Esophagus muscularis mucosa (tissue), 4 donors: Measurements from ENCODE around the gene USE1. TPM values are rescaled to one million over a fixed set of nuclear protein-coding genes. Genes with fewer than 3 reads are reported as not detected.

Source experiments
- DNase-seq: peaks from one replicate; pipeline ENCODE4 v3.0.0-alpha.2; 2017; ENCODE audit errors: extremely low spot score
- H3K27ac ChIP-seq, 4 donors: fragments of 200-600 bp; sonication (generic); replicated peaks in 1 of 4; 1 replicate in 3 of 4; 2 replicates in 1 of 4; pipeline ENCODE4 v1.5.1; 2016 to 2019; ENCODE audit warnings: mild to moderate bottlenecking in 1 of 4
- H3K27me3 ChIP-seq, 4 donors: fragments of 200-600 bp; sonication (generic); one replicate each; pipeline versions ENCODE4 v1.5.1 to v1.6.0; 2016 to 2019
- H3K36me3 ChIP-seq, 4 donors: fragments of 200-600 bp; sonication (generic); one replicate each; pipeline ENCODE4 v1.5.1; 2016 to 2019
- H3K4me1 ChIP-seq, 4 donors: fragments of 200-600 bp; sonication (generic); one replicate each; pipeline ENCODE4 v1.5.1; 2016 to 2019
- H3K4me3 ChIP-seq, 4 donors: fragments of 200-600 bp; sonication (generic); 1 replicate in 2 of 4; 2 replicates in 2 of 4; pipeline ENCODE4 v1.5.1; 2016 to 2019; ENCODE audit warnings: mild to moderate bottlenecking in 4 of 4, moderate library complexity in 1 of 4
- H3K9me3 ChIP-seq, 4 donors: fragments of 200-600 bp; sonication (generic); 1 replicate in 3 of 4; 2 replicates in 1 of 4; pipeline ENCODE4 v1.5.1; 2016 to 2019
- EP300 ChIP-seq: sonication (generic); formaldehyde crosslinking; IDR thresholded peaks from one replicate; pipeline ENCODE4 v1.6.1; 2017; ENCODE audit warnings: antibody characterized with exemption
- POLR2A ChIP-seq: fragments of 450-650 bp; IDR thresholded peaks from one replicate; pipeline ENCODE4 v1.6.1; 2017; ENCODE audit warnings: antibody characterized with exemption, moderate library complexity, mild to moderate bottlenecking, low read depth
- POLR2AphosphoS5 ChIP-seq, 2 donors: sonication (generic); formaldehyde crosslinking; IDR thresholded peaks; one replicate each; pipeline ENCODE4 v1.6.1; 2017; ENCODE audit warnings: antibody characterized with exemption in 2 of 2
- WGBS: methylation state at CpG from one replicate; pipeline ENCODE4 v1.1.5; 2018; 5-methylcytosine and 5-hydroxymethylcytosine counted together
- intact Hi-C: fragments of 100-400 bp; cut with DNase I; formaldehyde crosslinking; loops from one replicate; pipeline ENCODE4 v1.15.1; 2023
- total RNA-seq, 4 donors: library from RNA; depleted of rRNA; stranded (reverse); fragments of >200 nt; gene quantifications; one replicate each; pipeline versions ENCODE4 v1.1.0 to v1.2.1, GENCODE V29; 2016
- TF ChIP-seq, protein P1 (sequence below), 3 experiments: fragments of 200-600 bp in 2 of 3; fragments of 450-650 bp in 1 of 3; sonication (generic) in 2 of 3; IDR thresholded peaks; one replicate each; pipeline ENCODE4 v1.5.1; 2017 to 2019; ENCODE audit warnings: antibody characterized with exemption in 3 of 3, mild to moderate bottlenecking in 2 of 3, moderate library complexity in 1 of 3

Gene USE1, protein sequence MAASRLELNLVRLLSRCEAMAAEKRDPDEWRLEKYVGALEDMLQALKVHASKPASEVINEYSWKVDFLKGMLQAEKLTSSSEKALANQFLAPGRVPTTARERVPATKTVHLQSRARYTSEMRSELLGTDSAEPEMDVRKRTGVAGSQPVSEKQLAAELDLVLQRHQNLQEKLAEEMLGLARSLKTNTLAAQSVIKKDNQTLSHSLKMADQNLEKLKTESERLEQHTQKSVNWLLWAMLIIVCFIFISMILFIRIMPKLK
- 10 to 100 TPM; 20.7 to 26.2 (median 21.3) TPM for total RNA-seq

DNA sequence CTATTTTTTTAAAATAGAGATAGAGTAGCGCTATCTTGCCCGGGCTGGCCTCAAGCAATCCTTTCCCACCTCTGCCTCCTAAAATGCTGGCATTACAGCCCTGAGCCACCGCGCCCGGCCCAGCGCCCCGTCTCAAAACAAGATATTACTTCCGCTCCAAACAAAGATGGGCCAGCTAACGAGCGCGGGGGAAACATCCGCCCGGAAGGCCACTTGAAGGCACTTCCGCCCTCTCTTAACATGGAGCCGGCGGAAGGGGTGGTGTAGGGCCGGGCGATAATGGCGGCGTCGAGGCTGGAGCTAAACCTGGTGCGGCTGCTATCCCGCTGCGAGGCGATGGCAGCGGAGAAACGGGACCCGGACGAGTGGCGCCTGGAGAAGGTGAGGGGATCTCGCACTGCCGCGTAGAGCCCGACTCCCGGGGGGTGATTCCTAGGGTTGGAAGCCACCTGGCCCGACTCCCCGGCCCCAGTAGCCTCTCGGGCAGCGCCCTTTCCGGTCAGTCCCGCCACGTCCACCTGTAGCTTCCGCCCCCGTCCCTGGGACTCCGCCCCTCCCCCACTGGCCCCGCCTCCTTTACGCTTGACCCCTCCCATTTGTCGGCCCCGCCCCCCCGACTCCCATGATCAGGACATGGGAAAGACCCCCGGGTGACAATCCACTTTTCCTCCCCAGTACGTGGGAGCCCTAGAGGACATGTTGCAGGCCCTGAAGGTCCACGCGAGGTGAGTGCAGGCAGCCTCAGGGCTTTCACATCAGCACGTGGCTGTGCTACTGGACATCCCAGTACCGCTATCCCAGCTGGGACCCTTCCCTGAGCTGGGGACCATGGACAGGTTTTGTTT, at the start of gene USE1:
Gene USE1 (plus strand): TSS at position 231 of the 845 bp plus-strand sequence. CDS start 49 bp downstream, at position 280.
- WGBS: under 1% methylated on average over 15 of the region's 56 CpGs
- Histone ChIP-seq H3K27me3 (no peaks in the 10 kb centered on the region), H3K4me1 (peaks cover 14 to 26% (median 23%) of the 10 kb centered on the region in 4 donors)

DNA sequence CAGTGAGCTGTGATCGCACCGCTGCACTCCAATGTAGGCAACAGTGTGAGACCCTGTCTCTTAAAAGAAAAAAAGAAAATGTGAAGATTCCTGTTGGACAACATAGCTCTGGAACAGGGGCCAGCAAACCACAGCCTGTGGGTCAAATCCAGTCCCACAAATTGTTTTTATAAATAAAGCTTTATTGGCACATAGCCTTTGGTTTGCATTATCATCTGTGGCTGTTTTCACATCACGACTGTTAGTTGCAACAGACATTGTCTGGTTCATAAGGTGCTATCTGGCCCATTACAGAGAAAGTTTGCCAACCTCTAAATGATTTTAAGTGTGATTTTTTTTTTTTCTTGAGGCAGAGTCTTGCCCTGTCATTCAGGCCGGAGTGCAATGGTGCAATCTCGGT, 49.4 kb upstream of the USE1 start:
- Histone ChIP-seq H3K27ac (no peak overlapping the region), H3K27me3 (no peaks in the 10 kb centered on the region), H3K4me3 (no peak overlapping the region), H3K4me1 (no peaks in the 10 kb centered on the region), H3K36me3 (peaks cover 82 to 98% (median 97%) of the 10 kb centered on the region in 4 donors), H3K9me3 (peaks cover 0 to 5% (median 0%) of the 10 kb centered on the region in 4 donors)
- no peak for TF ChIP-seq POLR2AphosphoS5 (IDR thresholded peaks at IDR 0.05)
- no peak for TF ChIP-seq POLR2A
- TF ChIP-seq EP300: no peak
- TF ChIP-seq, protein P1, sequence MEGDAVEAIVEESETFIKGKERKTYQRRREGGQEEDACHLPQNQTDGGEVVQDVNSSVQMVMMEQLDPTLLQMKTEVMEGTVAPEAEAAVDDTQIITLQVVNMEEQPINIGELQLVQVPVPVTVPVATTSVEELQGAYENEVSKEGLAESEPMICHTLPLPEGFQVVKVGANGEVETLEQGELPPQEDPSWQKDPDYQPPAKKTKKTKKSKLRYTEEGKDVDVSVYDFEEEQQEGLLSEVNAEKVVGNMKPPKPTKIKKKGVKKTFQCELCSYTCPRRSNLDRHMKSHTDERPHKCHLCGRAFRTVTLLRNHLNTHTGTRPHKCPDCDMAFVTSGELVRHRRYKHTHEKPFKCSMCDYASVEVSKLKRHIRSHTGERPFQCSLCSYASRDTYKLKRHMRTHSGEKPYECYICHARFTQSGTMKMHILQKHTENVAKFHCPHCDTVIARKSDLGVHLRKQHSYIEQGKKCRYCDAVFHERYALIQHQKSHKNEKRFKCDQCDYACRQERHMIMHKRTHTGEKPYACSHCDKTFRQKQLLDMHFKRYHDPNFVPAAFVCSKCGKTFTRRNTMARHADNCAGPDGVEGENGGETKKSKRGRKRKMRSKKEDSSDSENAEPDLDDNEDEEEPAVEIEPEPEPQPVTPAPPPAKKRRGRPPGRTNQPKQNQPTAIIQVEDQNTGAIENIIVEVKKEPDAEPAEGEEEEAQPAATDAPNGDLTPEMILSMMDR (IDR thresholded peaks at IDR 0.05): no peak
- intact Hi-C loops: no loop called here
- 90% methylated on average over 5 of the region's 5 CpGs for WGBS
- no peak for DNase-seq

More for the DNA sequence above, at the start of gene USE1:
- H3K36me3 ChIP-seq: peaks cover 12 to 61% (median 60%) of the 10 kb centered on the region in 4 donors
- H3K9me3 ChIP-seq: no peaks in the 10 kb centered on the region
- peak within 1 kb of the TSS; percentile 83 to 95 (median 90) for H3K27ac ChIP-seq
- TF ChIP-seq, protein P1 (IDR thresholded peaks at IDR 0.05): no peak
- peak; percentile 77 to 84 for TF ChIP-seq POLR2AphosphoS5 (IDR thresholded peaks at IDR 0.05)
- TF ChIP-seq POLR2A: peak; percentile 12
- TF ChIP-seq EP300: no peak
- intact Hi-C loops: loop anchor here (10.0 kb wide), 1 partner anchor 141 kb away; the partner anchor contains the start of genes HAUS8 and MYO9B
- peak; percentile 97 for DNase-seq
- peak within 1 kb of the TSS; percentile 61 to 91 (median 72) for H3K4me3 ChIP-seq

DNA sequence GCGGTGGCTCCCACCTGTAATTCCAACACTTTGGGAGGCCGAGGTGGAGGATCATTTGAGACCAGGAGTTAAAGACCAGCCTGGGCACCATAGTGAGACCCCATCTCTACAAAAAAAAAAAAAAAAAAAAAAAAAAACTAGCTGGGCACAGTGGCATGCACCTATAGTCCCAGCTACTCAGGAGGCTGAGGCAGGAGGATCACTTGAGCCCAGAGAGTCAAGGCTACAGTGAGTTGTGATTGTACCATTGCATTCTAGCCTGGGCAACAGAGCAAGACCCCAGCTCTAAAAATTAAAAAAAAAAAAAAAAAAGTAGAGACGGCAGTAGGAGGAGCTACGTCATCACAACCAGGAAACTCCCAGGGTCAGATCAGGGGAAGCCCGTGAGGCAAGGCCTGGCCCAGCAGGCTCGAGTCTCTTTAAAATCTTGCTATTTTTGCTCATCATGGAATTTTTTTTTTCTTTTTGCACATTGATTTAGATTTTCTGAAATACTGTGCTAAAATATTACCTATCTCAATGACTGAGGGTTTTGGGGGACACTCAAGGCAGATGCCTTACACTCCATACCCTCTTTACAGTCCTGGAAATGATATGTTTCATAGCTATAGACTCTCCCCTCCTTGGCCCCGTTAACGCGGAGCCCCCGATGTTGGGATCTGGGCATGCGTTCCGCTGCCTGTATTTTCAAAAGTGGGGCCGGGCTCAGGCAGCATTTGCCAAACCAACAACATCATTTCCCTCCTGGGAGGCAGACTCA, 44.4 kb upstream of the USE1 start:
- Histone ChIP-seq H3K36me3 (peaks cover 82 to 98% (median 95%) of the 10 kb centered on the region in 4 donors), H3K27me3 (no peaks in the 10 kb centered on the region), H3K4me1 (no peaks in the 10 kb centered on the region), H3K4me3 (no peak overlapping the region), H3K27ac (no peak overlapping the region), H3K9me3 (no peaks in the 10 kb centered on the region)
- no peak for DNase-seq
- TF ChIP-seq EP300: no peak
- TF ChIP-seq, protein P1 (IDR thresholded peaks at IDR 0.05): no peak
- no peak for TF ChIP-seq POLR2A
- intact Hi-C loops: no loop called here
- 89% methylated on average over 13 of the region's 13 CpGs for WGBS

DNA sequence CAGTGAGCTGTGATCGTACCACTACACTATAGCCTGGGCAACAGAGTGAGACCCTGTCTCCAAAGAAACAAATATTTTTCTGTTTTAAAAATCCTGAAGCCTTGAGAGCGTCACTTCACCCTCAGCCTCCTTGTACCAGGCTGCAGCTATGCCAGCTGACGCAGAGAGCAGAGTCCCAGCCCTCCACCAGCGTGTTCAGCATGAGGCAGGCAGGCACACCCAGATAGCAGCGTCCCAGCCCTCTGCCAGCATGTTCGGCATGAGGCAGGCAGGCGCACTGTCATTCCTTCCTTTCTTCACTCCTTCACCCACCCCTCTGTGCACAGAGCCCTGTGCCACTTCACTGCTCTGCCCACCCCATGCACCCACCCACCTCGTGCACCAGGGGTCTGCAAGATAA, 43.3 kb upstream of the USE1 start:
- 95% methylated on average over 8 of the region's 8 CpGs for WGBS
- Histone ChIP-seq H3K27me3 (no peaks in the 10 kb centered on the region), H3K4me3 (no peak overlapping the region), H3K9me3 (no peaks in the 10 kb centered on the region), H3K36me3 (peaks cover 82 to 98% (median 95%) of the 10 kb centered on the region in 4 donors), H3K4me1 (no peaks in the 10 kb centered on the region), H3K27ac (no peak overlapping the region)
- TF ChIP-seq, protein P1 (IDR thresholded peaks at IDR 0.05): no peak
- TF ChIP-seq POLR2AphosphoS5 (IDR thresholded peaks at IDR 0.05): no peak
- TF ChIP-seq EP300: no peak
- no peak for TF ChIP-seq POLR2A
- intact Hi-C loops: no loop called here
- no peak for DNase-seq
